NCI-H1048 (cell line): ENCODE measurements around the gene SOD2.
"Not testable (repeated sequence)": the region's sequence is repeated elsewhere in the genome, so short reads cannot be mapped to it uniquely, and the experiment has no call there.

Experiments
- DNase-seq: peaks from one replicate; lab custom pipeline; 2025; lab: John Stamatoyannopoulos, UW

SOD2 gene

GRCh38 chr6:159693128-159693893 is at the start of gene SOD2:
Gene SOD2 (minus strand): TSS chr6:159693241. CDS start chr6:159693167, 74 bp downstream.
- DNase-seq = peak; percentile 73

GRCh38 chr6:159742165-159742564 is 49.1 kb upstream of the SOD2 start:
- DNase-seq = no peak

GRCh38 chr6:159739341-159739740 is 46.3 kb upstream of the SOD2 start:
- no peak for DNase-seq

- no peak for DNase-seq
These were observed 43.9 kb upstream of the SOD2 start for GRCh38 chr6:159736908-159737307.

GRCh38 chr6:159733395-159733794 is 40.4 kb upstream of the SOD2 start:
- DNase-seq = not testable (repeated sequence)

- not testable (repeated sequence) for DNase-seq
These were observed 39.5 kb upstream of the SOD2 start for GRCh38 chr6:159732550-159732949.

- no peak for DNase-seq
These were observed 37.3 kb upstream of the SOD2 start for GRCh38 chr6:159730332-159730676.

GRCh38 chr6:159729598-159730331 is 36.7 kb upstream of the SOD2 start:
- DNase-seq = no peak

GRCh38 chr6:159728531-159728964 is 35.5 kb upstream of the SOD2 start:
- DNase-seq = no peak

GRCh38 chr6:159727717-159728445 is 34.8 kb upstream of the SOD2 start:
- no peak for DNase-seq

GRCh38 chr6:159726918-159727716 is 34.1 kb upstream of the SOD2 start, which contains the start of gene WTAP:
Gene WTAP (plus strand): TSS chr6:159727506. CDS start chr6:159736266, 8,760 bp downstream.
- peak; percentile 88 for DNase-seq

GRCh38 chr6:159726255-159726917 is 33.3 kb upstream of the SOD2 start:
- DNase-seq = no peak

GRCh38 chr6:159725208-159725607 is 32.2 kb upstream of the SOD2 start:
- not testable (repeated sequence) for DNase-seq

- DNase-seq = no peak
These were observed 31.7 kb upstream of the SOD2 start for GRCh38 chr6:159724778-159725177.

- no peak for DNase-seq
These were observed 30.2 kb upstream of the SOD2 start for GRCh38 chr6:159723259-159723658.

- no peak for DNase-seq
These were observed 29.6 kb upstream of the SOD2 start for GRCh38 chr6:159722655-159723054.

GRCh38 chr6:159721981-159722380 is 28.9 kb upstream of the SOD2 start:
- DNase-seq = not testable (repeated sequence)

- peak; percentile 38 for DNase-seq
These were observed 27.7 kb upstream of the SOD2 start for GRCh38 chr6:159720708-159721107.

- no peak for DNase-seq
These were observed 26.2 kb upstream of the SOD2 start for GRCh38 chr6:159719287-159719686.

GRCh38 chr6:159718634-159719033 is 25.6 kb upstream of the SOD2 start:
- no peak for DNase-seq
